K562 (cell line): ENCODE measurements around the gene STON1. TPM values are rescaled to one million over a fixed set of nuclear protein-coding genes. Genes with fewer than 3 reads are reported as not detected.

Experiments used
- BACH1 ChIP-seq: fragments of 200-800 bp; sonication (Bioruptor generic); IDR thresholded peaks from 2 replicates; pipeline ENCODE4 v1.6.1; 2016; ENCODE audit warnings: missing genetic modification characterization, missing compliant biosample characterization
- CCAR2 ChIP-seq: fragments of 200-400 bp; formaldehyde crosslinking; IDR thresholded peaks from 2 replicates; pipeline ENCODE4 v1.6.1; 2017; ENCODE audit warnings: mild to moderate bottlenecking, low read depth, low read length
- DACH1 ChIP-seq: fragments of 450-650 bp; IDR thresholded peaks from 2 replicates; pipeline ENCODE4 v1.6.1; 2018; ENCODE audit not compliant: partially characterized antibody
- FOXA3 ChIP-seq, 2 experiments: fragments of 450-650 bp in 1 of 2; sonication (generic) in 1 of 2; formaldehyde crosslinking; IDR thresholded peaks in 1 of 2; conservative IDR thresholded peaks in 1 of 2; 2 replicates each; pipeline versions ENCODE4 v1.4.0 to v1.8.0; 2020 to 2022; ENCODE audit warnings: mild to moderate bottlenecking in 2 of 2, missing genetic modification reagents in 1 of 2
- IRF2 ChIP-seq: sonication (generic); formaldehyde crosslinking; IDR thresholded peaks from 2 replicates; pipeline ENCODE4 v1.8.1; 2022; ENCODE audit warnings: mild to moderate bottlenecking, missing genetic modification reagents
- KAT2B ChIP-seq: IDR thresholded peaks from one replicate; pipeline ENCODE4 v1.6.1; 2012; ENCODE audit warnings: low read depth, mild to moderate bottlenecking, control low read depth, inconsistent platforms, low read length, moderate library complexity
- LARP7 ChIP-seq: fragments of 450-650 bp; IDR thresholded peaks from 2 replicates; pipeline ENCODE4 v1.6.1; 2016
- NRF1 ChIP-seq, 2 experiments: fragments of 450-650 bp; IDR thresholded peaks in 1 of 2; conservative IDR thresholded peaks in 1 of 2; 2 replicates each; pipeline ENCODE4 v1.6.1; 2014; ENCODE audit warnings: mild to moderate bottlenecking in 2 of 2
- PHF20 ChIP-seq: fragments of 450-650 bp; IDR thresholded peaks from 2 replicates; pipeline ENCODE4 v1.6.1; 2018; ENCODE audit not compliant: partially characterized antibody
- SFPQ ChIP-seq: fragments of 200-400 bp; formaldehyde crosslinking; IDR thresholded peaks from 2 replicates; pipeline ENCODE4 v1.6.1; 2017; ENCODE audit warnings: mild to moderate bottlenecking, low read depth, low read length, moderate library complexity
- ZBTB40 ChIP-seq, 2 experiments: fragments of 450-650 bp in 1 of 2; sonication (generic) in 1 of 2; formaldehyde crosslinking in 1 of 2; IDR thresholded peaks; 2 replicates each; pipeline versions ENCODE4 v1.7.1 to v1.9.0; 2016 to 2022; ENCODE audit warnings: inconsistent platforms in 1 of 2, mild to moderate bottlenecking in 1 of 2, missing genetic modification reagents in 1 of 2
- ZC3H4 ChIP-seq: sonication (generic); formaldehyde crosslinking; IDR thresholded peaks from 2 replicates; pipeline ENCODE4 v1.9.0; 2021; ENCODE audit warnings: missing genetic modification reagents, borderline replicate concordance
- ZNF253 ChIP-seq: fragments of 250-450 bp; sonication (Bioruptor Pico); conservative IDR thresholded peaks from 2 replicates; pipeline ENCODE4 v1.6.1; 2021; ENCODE audit warnings: mild to moderate bottlenecking
- ZNF77 ChIP-seq: fragments of 250-450 bp; sonication (Bioruptor Pico); IDR thresholded peaks from 2 replicates; pipeline ENCODE4 v1.5.0; 2020
- polyA plus RNA-seq, 8 experiments: library from polyadenylated mRNA; depleted of rRNA in 4 of 8; stranded (reverse) in 5 of 8; unstranded in 3 of 8; fragments of >200 nt; fragmentation: Nextera tagmentation in 2 of 8; fragmentation: Illumina TruSeq in 1 of 8; extraction: Ambion mirVana in 2 of 8; extraction: Trizol in 1 of 8; gene quantifications; 2 replicates each; pipeline versions ENCODE4 v1.2.1 to v1.2.3, GENCODE V29; 2011 to 2014; ENCODE audit warnings: inconsistent platforms in 1 of 8, missing spikeins in 1 of 8
- total RNA-seq, 7 experiments: library from RNA; depleted of rRNA in 6 of 7; stranded (reverse); fragments of >200 nt in 6 of 7; fragmentation: Illumina TruSeq in 2 of 7; extraction: Trizol in 2 of 7; gene quantifications; 2 replicates each; pipeline versions ENCODE4 v1.2.1 to v1.2.3, GENCODE V29; 2011 to 2021; ENCODE audit warnings: low replicate concordance in 1 of 7
- TF ChIP-seq, protein P1 (sequence below): fragments of 250-450 bp; sonication (Bioruptor Pico); IDR thresholded peaks from 2 replicates; pipeline ENCODE4 v1.5.1; 2021; ENCODE audit warnings: mild to moderate bottlenecking

Gene STON1
- total and polyA plus RNA-seq, 9 of the 15 experiments (the other 6 are each of a cell fraction or from before 2014, with no cell fraction given): 0.07 to 1.2 (median 0.55) TPM

DNA sequence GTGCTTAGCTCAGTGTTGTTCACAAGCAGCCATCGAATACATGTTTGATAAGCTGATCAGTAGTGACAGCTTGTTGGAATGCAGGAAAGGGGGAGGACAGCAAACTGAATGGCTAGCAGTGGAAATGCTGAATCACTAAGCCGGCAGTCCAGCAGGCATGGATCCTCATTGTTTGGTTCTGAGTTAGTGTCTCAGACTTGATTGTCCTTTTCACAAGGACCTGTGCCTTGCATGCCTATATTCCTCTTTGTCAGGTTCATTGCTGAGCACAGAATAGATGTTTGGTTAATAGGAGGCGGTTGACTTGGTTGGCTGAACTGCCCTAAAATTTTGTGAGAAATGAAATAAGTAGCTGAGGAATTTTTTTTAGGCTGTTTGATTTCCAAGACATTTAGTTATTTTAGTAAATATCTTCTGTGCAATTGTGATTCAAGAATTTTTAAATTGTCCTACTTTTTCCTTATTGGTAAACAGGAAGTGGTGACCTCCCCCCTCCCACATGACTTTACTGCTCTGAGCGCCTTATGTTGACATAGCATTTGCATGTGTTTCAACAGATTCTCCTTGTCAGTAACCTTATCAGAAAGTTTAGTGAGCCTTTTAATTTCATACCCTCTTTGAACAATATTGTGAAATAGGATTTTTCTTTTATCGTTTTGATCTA, 21.4 kb upstream of the STON1 start (continued):
- no peak for TF ChIP-seq SFPQ
- no peak for TF ChIP-seq IRF2 (CRISPR knock-in tag)
- no peak for TF ChIP-seq ZC3H4 (CRISPR knock-in tag)
- TF ChIP-seq ZBTB40 (IDR thresholded peaks at IDR 0.05): no peak
- no peak for TF ChIP-seq ZBTB40 (CRISPR knock-in tag; IDR thresholded peaks at IDR 0.05)
- no peak for TF ChIP-seq LARP7
- no peak for TF ChIP-seq CCAR2
- TF ChIP-seq KAT2B: no peak
- TF ChIP-seq NRF1 (conservative IDR thresholded peaks at IDR 0.05 in 1 of 2, IDR thresholded peaks at IDR 0.05 in 1 of 2): no peak
- no peak for TF ChIP-seq ZNF77 (CRISPR knock-in tag)
- no peak for TF ChIP-seq DACH1
- TF ChIP-seq FOXA3 (CRISPR knock-in tag; conservative IDR thresholded peaks at IDR 0.05 in 1 of 2, IDR thresholded peaks at IDR 0.05 in 1 of 2): peak; percentile 82 to 92; a peak in 3 of 4 replicates
- TF ChIP-seq PHF20: no peak
- TF ChIP-seq, protein P1, sequence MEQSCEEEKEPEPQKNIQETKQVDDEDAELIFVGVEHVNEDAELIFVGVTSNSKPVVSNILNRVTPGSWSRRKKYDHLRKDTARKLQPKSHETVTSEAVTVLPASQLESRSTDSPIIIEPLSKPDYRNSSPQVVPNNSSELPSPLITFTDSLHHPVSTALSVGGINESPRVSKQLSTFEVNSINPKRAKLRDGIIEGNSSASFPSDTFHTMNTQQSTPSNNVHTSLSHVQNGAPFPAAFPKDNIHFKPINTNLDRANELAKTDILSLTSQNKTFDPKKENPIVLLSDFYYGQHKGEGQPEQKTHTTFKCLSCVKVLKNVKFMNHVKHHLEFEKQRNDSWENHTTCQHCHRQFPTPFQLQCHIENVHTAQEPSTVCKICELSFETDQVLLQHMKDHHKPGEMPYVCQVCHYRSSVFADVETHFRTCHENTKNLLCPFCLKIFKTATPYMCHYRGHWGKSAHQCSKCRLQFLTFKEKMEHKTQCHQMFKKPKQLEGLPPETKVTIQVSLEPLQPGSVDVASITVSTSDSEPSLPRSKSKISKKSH (CRISPR knock-in tag): no peak
- no peak for TF ChIP-seq ZNF253 (CRISPR knock-in tag)
- peak; percentile 79 for TF ChIP-seq BACH1 (tag)
